Duodenal mucosa (tissue), 2 donors: ENCODE results near the gene CDIP1.

Source experiments
- H3K27ac ChIP-seq: one replicate; pipeline ENCODE4 v1.7.0; 2013; ENCODE audit warnings: low read depth, low read length
- H3K27me3 ChIP-seq, 2 donors: one replicate each; pipeline ENCODE4 v1.7.0; 2013; ENCODE audit warnings: low read length in 2 of 2, control low read depth in 1 of 2; ENCODE audit not compliant: insufficient read depth in 2 of 2, control insufficient read depth in 1 of 2
- H3K36me3 ChIP-seq, 2 donors: one replicate each; pipeline ENCODE4 v1.7.0; 2013; ENCODE audit warnings: low read length in 2 of 2, control low read depth in 1 of 2; ENCODE audit not compliant: insufficient read depth in 2 of 2, control insufficient read depth in 1 of 2
- H3K4me1 ChIP-seq, 2 donors: one replicate each; pipeline ENCODE4 v1.7.0; 2013; ENCODE audit warnings: low read length in 2 of 2, control low read depth in 1 of 2; ENCODE audit not compliant: insufficient read depth in 2 of 2, control insufficient read depth in 1 of 2
- H3K4me3 ChIP-seq, 2 donors: one replicate each; pipeline ENCODE4 v1.7.0; 2013; ENCODE audit warnings: low read length in 2 of 2, low read depth in 1 of 2
- H3K9ac ChIP-seq, 2 donors: one replicate each; pipeline ENCODE4 v1.7.0; 2013; ENCODE audit warnings: low read length in 2 of 2, low read depth in 1 of 2
- H3K9me3 ChIP-seq, 2 donors: one replicate each; pipeline ENCODE4 v1.7.0; 2013; ENCODE audit warnings: low read length in 2 of 2, control low read depth in 1 of 2; ENCODE audit not compliant: control insufficient read depth in 1 of 2

Gene CDIP1

GRCh38 chr16:4461250-4462085 is 77.1 kb downstream of the CDIP1 start:
- H3K4me1 ChIP-seq = no peaks in the 10 kb centered on the region
- H3K27me3 ChIP-seq = no peaks in the 10 kb centered on the region
- peaks cover 11 to 49% of the 10 kb centered on the region in 2 donors for H3K36me3 ChIP-seq
- H3K27ac ChIP-seq = no peak overlapping the region
- H3K4me3 ChIP-seq = no peak overlapping the region
- H3K9ac ChIP-seq = no peak overlapping the region
- no peaks in the 10 kb centered on the region for H3K9me3 ChIP-seq

- Histone ChIP-seq H3K36me3 (peaks cover 14 to 49% of the 10 kb centered on the region in 2 donors), H3K4me1 (no peaks in the 10 kb centered on the region), H3K9ac (no peak overlapping the region), H3K4me3 (no peak overlapping the region), H3K27me3 (no peaks in the 10 kb centered on the region), H3K27ac (no peak overlapping the region), H3K9me3 (no peaks in the 10 kb centered on the region)
Observed at GRCh38 chr16:4460936-4461249, 77.7 kb downstream of the CDIP1 start.
